ENCODE results near the gene ARHGEF25.
"Not testable (repeated sequence)": the region's sequence is repeated elsewhere in the genome, so short reads cannot be mapped to it uniquely, and the experiment has no call there.

Gene ARHGEF25

GRCh38 chr12:57586128-57586527, 25.1 kb upstream of the ARHGEF25 start:
- DNase-seq, result no peak

DNA sequence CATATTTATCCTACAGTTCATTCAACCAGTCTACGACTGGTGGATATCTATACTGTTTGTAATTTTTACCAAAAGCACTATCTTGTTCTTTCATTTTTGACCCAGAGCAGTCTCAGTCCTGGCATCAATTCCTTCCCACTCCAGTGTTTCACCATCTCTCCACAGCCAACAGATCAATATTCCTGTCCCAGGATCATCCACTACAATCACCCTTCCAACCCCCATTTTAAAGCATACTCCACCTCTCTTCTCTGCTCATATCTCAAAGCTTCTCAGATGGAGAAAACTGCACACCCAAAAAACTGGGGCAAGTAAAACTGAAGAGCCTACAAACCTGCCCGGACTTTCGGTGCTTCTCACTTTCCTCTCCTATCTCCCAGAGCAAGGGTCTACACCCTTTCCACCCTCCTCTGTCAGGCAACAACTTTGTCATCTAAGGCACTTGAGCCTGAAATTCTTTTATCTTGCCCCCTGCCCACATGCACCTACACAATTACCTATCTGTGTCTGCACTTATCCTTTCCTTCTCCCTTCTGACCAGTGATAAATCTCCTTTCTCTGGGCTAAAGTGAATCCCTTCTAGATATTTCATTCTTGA, 24.3 kb upstream of the ARHGEF25 start:
- no peak for DNase-seq

GRCh38 chr12:57588951-57589610, 22.2 kb upstream of the ARHGEF25 start:
- not testable (repeated sequence) for DNase-seq

- DNase-seq, result no peak
Measured at GRCh38 chr12:57590479-57590863, 20.8 kb upstream of the ARHGEF25 start.

DNA sequence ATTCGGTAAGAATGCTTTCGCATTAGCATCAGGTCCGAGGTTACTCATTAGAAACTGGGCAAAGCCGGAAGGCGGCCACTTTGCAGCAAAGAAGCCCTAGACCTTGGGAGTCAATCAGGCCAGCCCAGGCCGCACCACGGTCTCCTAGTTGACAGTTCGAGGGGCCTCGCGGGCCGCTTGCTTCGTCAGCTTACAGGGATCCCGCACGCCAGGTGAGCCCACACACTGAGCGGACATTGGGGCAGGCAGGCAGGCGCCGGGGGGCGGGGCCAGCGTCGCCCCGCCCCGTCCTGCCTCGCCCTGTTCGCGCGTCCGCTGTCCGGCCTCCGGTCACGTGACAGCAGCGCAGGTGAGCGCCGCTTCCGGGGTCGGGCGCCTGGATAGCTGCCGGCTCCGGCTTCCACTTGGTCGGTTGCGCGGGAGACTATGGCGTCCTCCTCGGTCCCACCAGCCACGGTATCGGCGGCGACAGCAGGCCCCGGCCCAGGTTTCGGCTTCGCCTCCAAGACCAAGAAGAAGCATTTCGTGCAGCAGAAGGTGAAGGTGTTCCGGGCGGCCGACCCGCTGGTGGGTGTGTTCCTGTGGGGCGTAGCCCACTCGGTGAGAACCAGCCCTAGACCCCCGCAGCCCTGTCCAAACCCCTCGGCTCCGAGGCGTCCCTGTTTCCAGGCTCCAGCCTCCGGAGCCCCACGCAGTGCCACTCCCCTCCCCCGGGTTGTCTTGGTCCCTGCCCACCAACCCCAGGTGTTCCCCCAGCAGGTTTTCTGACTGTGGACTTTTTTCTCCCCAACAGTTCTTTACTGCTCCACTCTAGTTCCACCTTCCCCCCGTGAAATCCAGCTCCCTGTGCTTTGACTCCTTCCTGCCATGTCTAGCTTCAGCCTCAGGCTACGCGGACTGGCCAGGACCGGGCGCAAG, 20.1 kb upstream of the ARHGEF25 start, which contains the start of gene PIP4K2C:
Gene PIP4K2C, plus strand, starts transcription at position 329 of the 918 bp plus-strand sequence. Its CDS starts 98 bp downstream, at position 427.
- DNase-seq, result peak; percentile 47

GRCh38 chr12:57591782-57592325, 19.4 kb upstream of the ARHGEF25 start:
- DNase-seq, result no peak

DNA sequence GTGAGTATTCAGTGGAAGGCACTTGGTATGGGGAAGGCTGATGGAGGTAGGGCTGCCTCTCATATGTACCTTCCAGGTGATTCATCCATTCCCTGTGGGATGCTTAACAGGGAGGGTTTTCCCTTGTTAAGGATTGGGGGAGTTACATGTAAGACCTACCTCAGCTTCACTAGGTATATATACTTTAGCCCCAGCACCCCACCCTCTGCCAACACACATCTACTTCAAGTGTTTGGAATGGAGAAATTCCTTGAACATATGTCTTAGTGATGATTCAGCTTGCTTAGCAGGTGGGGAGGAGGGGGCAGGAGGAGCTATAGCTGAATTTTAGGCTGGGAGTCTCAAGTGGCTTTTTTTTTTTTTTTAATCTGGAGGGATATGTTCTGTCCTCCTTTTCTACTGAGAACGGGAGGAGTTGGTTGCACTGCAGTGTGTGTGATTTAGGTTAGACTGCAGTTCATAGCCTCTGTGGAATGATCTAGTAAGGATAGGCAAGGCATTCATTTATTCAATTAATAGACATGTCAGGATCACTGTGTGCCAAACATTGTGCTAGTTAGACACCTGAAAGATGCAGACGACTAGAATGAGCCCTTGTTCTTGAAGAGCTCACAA, 18.6 kb upstream of the ARHGEF25 start:
- peak; percentile 25 for DNase-seq

GRCh38 chr12:57593187-57593586, 18.0 kb upstream of the ARHGEF25 start:
- no peak for DNase-seq

DNA sequence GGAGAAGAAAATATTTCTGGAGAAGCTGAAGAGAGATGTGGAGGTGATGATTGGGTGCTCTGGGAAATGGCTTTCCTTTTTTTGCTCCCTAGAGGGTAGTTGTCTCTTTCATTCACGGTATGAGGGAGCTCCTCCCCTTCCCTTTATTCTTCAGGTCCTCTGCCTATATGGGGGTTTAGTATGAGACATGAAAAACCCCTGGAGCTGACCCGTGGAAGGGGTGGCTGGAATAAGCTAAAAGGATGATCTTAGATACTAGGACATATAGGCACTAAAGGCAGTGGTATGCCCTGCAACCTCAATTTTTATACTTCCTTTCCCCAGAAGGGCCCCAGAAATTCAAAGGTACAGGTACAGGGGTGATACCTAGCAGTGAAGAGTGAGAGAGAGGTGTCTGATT, 10.8 kb upstream of the ARHGEF25 start:
- DNase-seq, result no peak

DNA sequence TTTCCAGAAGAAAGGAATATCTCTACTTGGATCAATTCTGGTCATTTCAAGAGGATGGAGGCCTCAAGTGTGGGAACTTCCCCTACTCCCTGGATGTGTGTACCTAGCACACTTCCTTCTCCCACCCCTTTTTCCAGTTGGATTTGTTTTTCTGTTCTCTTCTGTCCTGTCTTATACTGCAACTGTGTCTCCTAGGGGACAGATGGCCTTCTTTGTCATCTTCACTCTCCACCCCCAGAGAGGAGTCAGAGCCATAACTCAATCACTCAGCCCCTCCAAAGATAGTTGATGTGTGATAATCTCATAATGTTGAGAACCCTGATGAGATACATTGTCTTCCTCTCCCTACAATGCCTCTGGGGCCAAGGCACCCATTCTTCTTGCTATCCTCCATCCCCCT, 8.7 kb upstream of the ARHGEF25 start:
- no peak for DNase-seq

- DNase-seq, result no peak
Measured at GRCh38 chr12:57603324-57603723, 7.9 kb upstream of the ARHGEF25 start.

GRCh38 chr12:57603815-57604453, 7.3 kb upstream of the ARHGEF25 start:
- DNase-seq, result peak; percentile 24

GRCh38 chr12:57604454-57604991, 6.7 kb upstream of the ARHGEF25 start, which contains the start of gene DTX3:
DTX3 (plus strand) TSS chr12:57604824; CDS start chr12:57606518, 1,694 bp downstream.
- DNase-seq, result no peak

GRCh38 chr12:57604992-57605810, 6.0 kb upstream of the ARHGEF25 start:
- DNase-seq, result no peak

DNA sequence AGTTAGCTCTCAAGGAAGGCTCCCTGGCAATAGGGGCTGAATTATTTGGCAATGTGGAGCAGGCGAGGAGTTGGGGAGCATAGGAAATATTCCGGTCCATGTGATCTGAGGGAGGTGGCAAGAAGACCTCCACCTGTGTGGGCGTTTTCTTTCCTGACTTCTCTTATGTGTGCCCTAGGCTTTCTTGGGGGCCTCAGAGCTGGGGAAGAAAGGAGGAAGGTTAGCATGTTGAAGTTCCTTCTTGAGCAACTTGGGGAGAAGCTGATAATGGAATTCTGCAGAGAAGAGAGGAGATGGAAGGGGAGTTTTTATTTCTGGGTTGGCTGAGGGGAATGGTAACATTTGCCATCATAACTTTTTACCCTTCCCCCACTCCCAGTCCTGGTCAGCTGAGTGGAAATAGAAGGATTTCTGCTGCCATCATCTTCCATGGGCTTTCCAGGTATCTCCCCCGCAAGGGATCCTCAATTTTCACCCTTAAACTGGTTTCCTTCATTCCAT, 5.4 kb upstream of the ARHGEF25 start:
- no peak for DNase-seq

DNA sequence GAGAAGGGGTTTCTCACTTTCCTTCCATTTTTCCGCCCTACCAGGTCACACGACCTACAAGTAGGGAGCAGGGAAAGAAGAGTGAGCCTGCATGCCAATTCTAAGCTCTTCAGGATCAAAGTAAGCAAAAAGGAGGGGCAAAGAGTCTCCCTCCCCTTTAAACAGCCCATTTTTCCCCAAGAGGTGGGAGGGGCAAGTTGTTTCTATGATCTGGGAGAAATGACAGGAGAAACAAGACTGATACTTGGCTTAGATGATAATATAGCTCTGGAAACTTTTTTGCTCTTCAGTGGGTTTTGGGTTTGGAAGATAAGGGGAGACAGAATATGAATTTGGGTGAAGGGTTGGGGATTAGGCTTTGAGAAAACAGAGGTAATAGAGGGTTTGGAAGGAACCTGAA, 4.8 kb upstream of the ARHGEF25 start:
- DNase-seq, result no peak

- no peak for DNase-seq
Measured at GRCh38 chr12:57606821-57607220, 4.4 kb upstream of the ARHGEF25 start.

GRCh38 chr12:57607958-57608663, 3.1 kb upstream of the ARHGEF25 start:
- DNase-seq, result no peak

DNA sequence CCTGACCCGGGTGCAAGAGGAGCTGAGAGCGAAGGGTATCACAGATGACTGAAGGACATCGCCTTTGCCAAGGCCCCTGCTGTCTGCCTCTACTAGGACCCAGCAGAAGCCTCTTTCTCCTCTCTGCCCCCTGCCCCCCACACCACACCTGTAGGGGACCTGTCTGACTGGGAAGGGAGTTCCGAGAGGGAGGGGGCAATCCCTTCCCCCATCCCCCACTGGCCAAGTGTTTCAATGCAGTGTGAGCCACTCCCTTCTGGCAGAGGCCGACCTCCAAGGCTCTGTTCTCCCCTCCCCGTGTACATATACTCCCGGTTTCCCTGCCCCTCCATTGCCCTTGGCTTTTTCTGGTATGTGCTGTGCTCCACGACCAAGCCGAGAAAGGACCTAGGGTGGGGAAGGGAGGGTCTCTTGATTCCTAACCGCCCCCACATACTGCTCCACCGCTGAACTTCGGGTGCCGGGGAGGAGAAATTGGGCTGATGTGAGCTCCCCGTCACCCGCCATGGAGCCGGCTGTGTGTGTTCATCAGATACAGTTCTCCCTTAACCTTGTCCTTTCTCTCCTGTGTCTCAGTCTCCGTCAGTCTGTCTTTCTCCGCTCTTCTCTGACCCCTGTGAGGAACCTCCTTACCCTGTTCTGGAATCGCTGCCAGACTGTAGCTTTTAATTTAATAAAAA, 2.0 kb upstream of the ARHGEF25 start:
- DNase-seq, result no peak
